ENCODE measurements around the gene XAF1. TPM values are rescaled to one million over a fixed set of nuclear protein-coding genes. Genes with fewer than 3 reads are reported as not detected.

The XAF1 gene
- total and polyA plus RNA-seq, 10 of the 15 experiments (the other 5 are each of a cell fraction or from before 2014, with no cell fraction given): 16.3 to 59.1 (median 44.6) TPM

- WGBS (ENCODE audit: insufficient coverage, insufficient replicate concordance, low lambda C conversion rate, missing lambda C conversion rate): 1% methylated on average over 7 of the region's 7 CpGs
- H3K9ac ChIP-seq (ENCODE audit: control insufficient read depth, insufficient read depth, low read length): no peak overlapping the region
- TF ChIP-seq CHD1 (IDR thresholded peaks at IDR 0.05; ENCODE audit: low read depth, low read length) (no peak), ZBED1 (IDR thresholded peaks at IDR 0.05; ENCODE audit: borderline replicate concordance) (no peak), TCF7 (IDR thresholded peaks at IDR 0.05; ENCODE audit: borderline replicate concordance) (no peak), IKZF1 (conservative IDR thresholded peaks at IDR 0.05) (no peak), ATF7 (IDR thresholded peaks at IDR 0.05; ENCODE audit: low read depth) (no peak), TBL1XR1 (IDR thresholded peaks at IDR 0.05; ENCODE audit: low read depth, low read length) (no peak), CBX3 (IDR thresholded peaks at IDR 0.05; ENCODE audit: borderline replicate concordance, low read depth) (no peak), MTA2 (IDR thresholded peaks at IDR 0.05; ENCODE audit: low read depth) (no peak), CBFB (IDR thresholded peaks at IDR 0.05; ENCODE audit: low read depth) (no peak), MEF2B (IDR thresholded peaks at IDR 0.05; ENCODE audit: partially characterized antibody, poor library complexity, severe bottlenecking) (no peak), FOXK2 (IDR thresholded peaks at IDR 0.05) (no peak), BHLHE40 (IDR thresholded peaks at IDR 0.05; ENCODE audit: borderline replicate concordance in 1 of 2, low read depth in 2 of 2, low read length in 1 of 2) (no peak), HSF1 (IDR thresholded peaks at IDR 0.05; ENCODE audit: low read depth, low read length) (no peak), USF1 (IDR thresholded peaks at IDR 0.05; ENCODE audit: borderline replicate concordance, extremely low read length, insufficient read depth, low read depth, low read length) (no peak), SMAD1 (IDR thresholded peaks at IDR 0.05; ENCODE audit: low read depth, partially characterized antibody) (no peak), RELB (IDR thresholded peaks at IDR 0.05; ENCODE audit: low read depth) (no peak), ZNF592 (IDR thresholded peaks at IDR 0.05) (no peak)
Observed at GRCh38 chr17:6711081-6711674, 44.7 kb upstream of the XAF1 start.

More at GRCh38 chr17:6711081-6711674, 44.7 kb upstream of the XAF1 start:
- Histone ChIP-seq H3K27me3 (replicated peaks in 1 of 2; ENCODE audit: control insufficient read depth in 2 of 2, insufficient read depth in 2 of 2, low read length in 1 of 2) (peaks cover 4 to 8% of the 10 kb centered on the region in 2 experiments; a peak in 3 of 4 replicates), H3K9me3 (replicated peaks; ENCODE audit: control insufficient read depth, insufficient read depth, low read length) (no peaks in the 10 kb centered on the region; the same call in 2 of the 3 replicates), H3K36me3 (ENCODE audit: control insufficient read depth in 2 of 2, insufficient read depth in 2 of 2, low read length in 1 of 2) (no peaks in the 10 kb centered on the region), H3K4me1 (ENCODE audit: control insufficient read depth, insufficient read depth, low read length) (no peaks in the 10 kb centered on the region), H3K4me3 (no peak overlapping the region), H4K20me1 (ENCODE audit: control insufficient read depth, insufficient read depth) (no peaks in the 10 kb centered on the region), H3K4me2 (ENCODE audit: control insufficient read depth, insufficient read depth) (no peak overlapping the region), H3K27ac (ENCODE audit: control insufficient read depth, insufficient read depth) (no peak overlapping the region), H2AFZ (ENCODE audit: control insufficient read depth, low read depth, low read length) (no peak overlapping the region), H3K79me2 (ENCODE audit: control insufficient read depth, insufficient read depth, low read length) (no peaks in the 10 kb centered on the region)
- no peak for FAIRE-seq
- in situ Hi-C loops (cut with MboI) (no loop called here), intact Hi-C loops (cut with micrococcal nuclease; ENCODE audit: unreplicated experiment) (no loop called here)
- ChIA-PET CTCF (no interaction called here), RAD21 (ENCODE audit: unreplicated experiment) (no interaction called here), SMC1A (ENCODE audit: uncharacterized antibody, unreplicated experiment) (no interaction called here), POLR2A (no interaction called here)
- DNase-seq (ENCODE audit: low read depth, low spot score): no peak
- ATAC-seq: no peak
- BruUV-seq (replicated peaks): no TSS peak
